ENCODE measurements around the gene ANKHD1.

The ANKHD1 gene

DNA sequence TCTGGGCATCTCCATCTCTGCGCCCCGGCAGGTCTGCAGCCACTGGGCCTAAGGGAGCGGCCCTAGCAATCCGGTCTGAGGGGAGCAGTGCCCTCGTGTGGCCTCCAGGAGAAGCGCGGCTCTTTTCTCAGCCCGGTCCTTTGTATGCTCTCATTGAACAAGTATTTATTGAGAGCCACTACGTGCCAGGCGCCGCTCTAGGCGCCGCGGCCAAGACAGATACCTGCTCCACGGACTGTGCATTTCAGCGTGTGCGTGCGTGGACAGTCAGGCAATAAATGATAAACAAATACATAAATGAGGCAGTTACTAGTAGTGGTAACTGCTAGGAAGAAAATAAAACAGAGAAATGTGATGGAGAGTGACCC, 43.9 kb upstream of the ANKHD1 start:
- Histone ChIP-seq H3K36me3 (replicated peaks; ENCODE audit: low read depth, low read length) (no peaks in the 10 kb centered on the region), H3K4me1 (ENCODE audit: low read length) (peaks cover 9% of the 10 kb centered on the region), H3K9me3 (ENCODE audit: insufficient read depth, low read length) (no peaks in the 10 kb centered on the region), H2AFZ (ENCODE audit: low read depth, low read length) (peak overlapping the region; percentile 91), H3K79me2 (ENCODE audit: low read length) (no peaks in the 10 kb centered on the region), H3K9ac (ENCODE audit: low read length) (peak overlapping the region; percentile 32; the same call in 1 of the 2 replicates), H3K27me3 (ENCODE audit: low read depth, low read length) (no peaks in the 10 kb centered on the region), H3K4me2 (ENCODE audit: low read length) (peak overlapping the region; percentile 98), H3K27ac (ENCODE audit: low read length) (no peak overlapping the region), H3K4me3 (ENCODE audit: low read length) (peak overlapping the region; percentile 74), H4K20me1 (ENCODE audit: insufficient read depth, low read length) (no peaks in the 10 kb centered on the region)
- TF ChIP-seq EZH2phosphoT487 (IDR thresholded peaks at IDR 0.05; ENCODE audit: low read depth): no peak
- TF ChIP-seq, protein P1, sequence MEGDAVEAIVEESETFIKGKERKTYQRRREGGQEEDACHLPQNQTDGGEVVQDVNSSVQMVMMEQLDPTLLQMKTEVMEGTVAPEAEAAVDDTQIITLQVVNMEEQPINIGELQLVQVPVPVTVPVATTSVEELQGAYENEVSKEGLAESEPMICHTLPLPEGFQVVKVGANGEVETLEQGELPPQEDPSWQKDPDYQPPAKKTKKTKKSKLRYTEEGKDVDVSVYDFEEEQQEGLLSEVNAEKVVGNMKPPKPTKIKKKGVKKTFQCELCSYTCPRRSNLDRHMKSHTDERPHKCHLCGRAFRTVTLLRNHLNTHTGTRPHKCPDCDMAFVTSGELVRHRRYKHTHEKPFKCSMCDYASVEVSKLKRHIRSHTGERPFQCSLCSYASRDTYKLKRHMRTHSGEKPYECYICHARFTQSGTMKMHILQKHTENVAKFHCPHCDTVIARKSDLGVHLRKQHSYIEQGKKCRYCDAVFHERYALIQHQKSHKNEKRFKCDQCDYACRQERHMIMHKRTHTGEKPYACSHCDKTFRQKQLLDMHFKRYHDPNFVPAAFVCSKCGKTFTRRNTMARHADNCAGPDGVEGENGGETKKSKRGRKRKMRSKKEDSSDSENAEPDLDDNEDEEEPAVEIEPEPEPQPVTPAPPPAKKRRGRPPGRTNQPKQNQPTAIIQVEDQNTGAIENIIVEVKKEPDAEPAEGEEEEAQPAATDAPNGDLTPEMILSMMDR (IDR thresholded peaks at IDR 0.05; ENCODE audit: low read depth, low read length): peak; percentile 75

DNA sequence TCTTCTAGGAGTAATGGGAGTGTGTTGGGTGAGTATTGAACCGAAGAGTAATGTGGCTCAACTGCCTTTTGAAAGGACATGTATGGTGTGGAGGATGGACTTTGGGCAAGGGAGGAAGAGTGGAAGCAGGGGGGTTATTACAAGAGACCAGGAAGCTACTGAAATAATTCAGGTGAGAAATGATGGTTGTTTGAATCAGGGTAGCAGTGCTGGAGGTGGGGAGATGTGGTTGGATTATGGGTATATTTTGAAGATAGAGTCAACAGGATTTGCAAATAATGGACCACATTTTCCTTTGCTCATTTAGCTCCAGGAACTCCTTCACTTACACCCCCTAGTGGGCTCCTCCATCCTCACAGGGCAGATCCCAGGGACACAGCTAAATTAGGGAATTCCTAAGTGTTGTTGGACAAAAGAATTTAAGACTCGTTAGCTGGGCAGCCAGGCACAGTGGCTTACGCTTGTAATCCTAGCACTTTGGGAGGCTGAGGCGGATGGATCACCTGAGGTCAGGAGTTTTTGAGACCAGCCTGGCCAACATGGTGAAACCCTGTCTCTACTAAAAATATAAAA, 42.8 kb upstream of the ANKHD1 start:
- Histone ChIP-seq H4K20me1 (ENCODE audit: insufficient read depth, low read length) (no peaks in the 10 kb centered on the region), H3K4me1 (ENCODE audit: low read length) (peaks cover 9% of the 10 kb centered on the region), H2AFZ (ENCODE audit: low read depth, low read length) (no peak overlapping the region), H3K4me3 (ENCODE audit: low read length) (no peak overlapping the region), H3K79me2 (ENCODE audit: low read length) (no peaks in the 10 kb centered on the region), H3K27ac (ENCODE audit: low read length) (no peak overlapping the region), H3K9ac (ENCODE audit: low read length) (no peak overlapping the region), H3K27me3 (ENCODE audit: low read depth, low read length) (no peaks in the 10 kb centered on the region), H3K4me2 (ENCODE audit: low read length) (no peak overlapping the region), H3K9me3 (ENCODE audit: insufficient read depth, low read length) (no peaks in the 10 kb centered on the region), H3K36me3 (replicated peaks; ENCODE audit: low read depth, low read length) (no peaks in the 10 kb centered on the region)
- TF ChIP-seq, protein P1 (IDR thresholded peaks at IDR 0.05; ENCODE audit: low read depth, low read length): peak; percentile 14
- TF ChIP-seq EZH2phosphoT487 (IDR thresholded peaks at IDR 0.05; ENCODE audit: low read depth): no peak

GRCh38 chr5:140360101-140360500, 41.5 kb upstream of the ANKHD1 start, which contains the start of gene SLC4A9:
Gene SLC4A9, plus strand, starts transcription at chr5:140360194. Its CDS starts 43 bp downstream, at chr5:140360237.
- Histone ChIP-seq H3K79me2 (ENCODE audit: low read length) (no peaks in the 10 kb centered on the region), H3K36me3 (replicated peaks; ENCODE audit: low read depth, low read length) (no peaks in the 10 kb centered on the region), H3K4me3 (ENCODE audit: low read length) (no peak within 1 kb of the TSS), H3K27me3 (ENCODE audit: low read depth, low read length) (no peaks in the 10 kb centered on the region), H4K20me1 (ENCODE audit: insufficient read depth, low read length) (no peaks in the 10 kb centered on the region), H3K4me1 (ENCODE audit: low read length) (peaks cover 9% of the 10 kb centered on the region), H3K27ac (ENCODE audit: low read length) (no peak within 1 kb of the TSS), H2AFZ (ENCODE audit: low read depth, low read length) (no peak within 1 kb of the TSS), H3K9me3 (ENCODE audit: insufficient read depth, low read length) (no peaks in the 10 kb centered on the region), H3K9ac (ENCODE audit: low read length) (no peak within 1 kb of the TSS), H3K4me2 (ENCODE audit: low read length) (no peak within 1 kb of the TSS)
- TF ChIP-seq, protein P1 (IDR thresholded peaks at IDR 0.05; ENCODE audit: low read depth, low read length): no peak
- TF ChIP-seq EZH2phosphoT487 (IDR thresholded peaks at IDR 0.05; ENCODE audit: low read depth): no peak

GRCh38 chr5:140360681-140361479, 40.8 kb upstream of the ANKHD1 start:
- Histone ChIP-seq H2AFZ (ENCODE audit: low read depth, low read length) (no peak overlapping the region), H3K4me2 (ENCODE audit: low read length) (no peak overlapping the region), H3K9me3 (ENCODE audit: insufficient read depth, low read length) (no peaks in the 10 kb centered on the region), H3K79me2 (ENCODE audit: low read length) (no peaks in the 10 kb centered on the region), H4K20me1 (ENCODE audit: insufficient read depth, low read length) (no peaks in the 10 kb centered on the region), H3K9ac (ENCODE audit: low read length) (no peak overlapping the region), H3K36me3 (replicated peaks; ENCODE audit: low read depth, low read length) (no peaks in the 10 kb centered on the region), H3K4me3 (ENCODE audit: low read length) (no peak overlapping the region), H3K27me3 (ENCODE audit: low read depth, low read length) (no peaks in the 10 kb centered on the region), H3K4me1 (ENCODE audit: low read length) (peaks cover 9% of the 10 kb centered on the region), H3K27ac (ENCODE audit: low read length) (no peak overlapping the region)
- TF ChIP-seq, protein P1 (IDR thresholded peaks at IDR 0.05; ENCODE audit: low read depth, low read length): no peak
- TF ChIP-seq EZH2phosphoT487 (IDR thresholded peaks at IDR 0.05; ENCODE audit: low read depth): no peak
